Naive thymus-derived CD4-positive, alpha-beta T cell (primary cell): Measurements from ENCODE around the gene PAGE1. TPM values are rescaled to one million over a fixed set of nuclear protein-coding genes. Genes with fewer than 3 reads are reported as not detected.

Experiments
- polyA plus RNA-seq, 2 donors: library from polyadenylated mRNA; unstranded; fragments of 300-500 nt; fragmentation: Illumina TruSeq; gene quantifications; one replicate each; pipeline ENCODE4 v1.2.3, GENCODE V29; 2021
- total RNA-seq, 6 experiments: library from RNA in 5 of 6; stranded (reverse) in 5 of 6; gene quantifications; 1 replicate in 5 of 6; 2 replicates in 1 of 6; pipeline ENCODE4 v1.2.3 and lab custom pipeline; 2021 to 2026

PAGE1 gene
- total and polyA plus RNA-seq, 7 experiments from 2014 or later, result not detected

Other genes starting within 250 kb of the PAGE1 start
- gene GAGE12C, start 163.8 kb downstream of the PAGE1 start, total RNA-seq, result not detected
- gene GAGE12C, start 163.8 kb downstream of the PAGE1 start, polyA plus RNA-seq, result not detected
- not detected for gene GAGE12D, start 154.3 kb downstream of the PAGE1 start, total RNA-seq
- not detected for gene GAGE12D, start 154.3 kb downstream of the PAGE1 start, polyA plus RNA-seq
- not detected for gene GAGE12E, start 144.7 kb downstream of the PAGE1 start, total RNA-seq
- gene GAGE12E, start 144.7 kb downstream of the PAGE1 start, polyA plus RNA-seq, result not detected
- not detected for gene GAGE12F, start 135.1 kb downstream of the PAGE1 start, total RNA-seq
- not detected for gene GAGE12F, start 135.1 kb downstream of the PAGE1 start, polyA plus RNA-seq
- not detected for gene GAGE12G, start 125.6 kb downstream of the PAGE1 start, total RNA-seq
- not detected for gene GAGE12G, start 125.6 kb downstream of the PAGE1 start, polyA plus RNA-seq
- not detected for gene GAGE12H, start 116.0 kb downstream of the PAGE1 start, total RNA-seq
- gene GAGE12H, start 116.0 kb downstream of the PAGE1 start, polyA plus RNA-seq, result not detected
- not detected for gene GAGE2A, start 106.5 kb downstream of the PAGE1 start, total RNA-seq
- gene GAGE2A, start 106.5 kb downstream of the PAGE1 start, polyA plus RNA-seq, result not detected
- not detected for gene GAGE1, start 97.0 kb downstream of the PAGE1 start, total RNA-seq
- gene GAGE1, start 97.0 kb downstream of the PAGE1 start, polyA plus RNA-seq, result not detected
- gene PAGE4, start 133.3 kb upstream of the PAGE1 start, total RNA-seq, result not detected
- gene PAGE4, start 133.3 kb upstream of the PAGE1 start, polyA plus RNA-seq, result not detected
- gene USP27X, start 183.5 kb upstream of the PAGE1 start, total RNA-seq, result 1 to 10 TPM; 1.8 to 9.4 (median 3.8) TPM
- gene USP27X, start 183.5 kb upstream of the PAGE1 start, polyA plus RNA-seq, result 1 to 10 TPM in 1 of 2 donors, under 1 TPM in 1; 0.97 to 1.2 TPM
- gene CLCN5, start 226.6 kb upstream of the PAGE1 start, total RNA-seq, result 1 to 10 TPM; 2.8 to 3.9 (median 3.8) TPM
- gene CLCN5, start 226.6 kb upstream of the PAGE1 start, polyA plus RNA-seq, result 1 to 10 TPM in 1 of 2 donors, under 1 TPM in 1; 0.50 to 1.3 TPM